Chondrocyte (in vitro differentiated cells): ENCODE data around the gene PDZD4. TPM values are rescaled to one million over a fixed set of nuclear protein-coding genes. Genes with fewer than 3 reads are reported as not detected.

Experiments used
- DNase-seq: peaks from one replicate; pipeline ENCODE4 v3.0.0; 2021; ENCODE audit warnings: mixed read lengths, low spot score
- H3K27ac Mint-ChIP-seq: one replicate; pipeline ENCODE4 v1.8.0; 2021; ENCODE audit warnings: mild to moderate bottlenecking, moderate library complexity, mixed read lengths; ENCODE audit not compliant: unreplicated experiment
- H3K27me3 Mint-ChIP-seq: 2 replicates; pipeline ENCODE4 v1.8.0; 2021; ENCODE audit warnings: low read depth, mixed read lengths
- H3K36me3 Mint-ChIP-seq: 2 replicates; pipeline ENCODE4 v1.8.0; 2021; ENCODE audit warnings: low read depth, mixed read lengths
- H3K4me1 Mint-ChIP-seq: 2 replicates; pipeline ENCODE4 v1.8.0; 2021; ENCODE audit warnings: low read depth, mild to moderate bottlenecking, mixed read lengths
- H3K4me3 Mint-ChIP-seq: one replicate; pipeline ENCODE4 v1.8.0; 2021; ENCODE audit warnings: mild to moderate bottlenecking, moderate library complexity, mixed read lengths; ENCODE audit not compliant: unreplicated experiment
- H3K9me3 Mint-ChIP-seq: 2 replicates; pipeline ENCODE4 v1.8.0; 2021; ENCODE audit warnings: low read depth, mixed read lengths
- total RNA-seq: library from RNA; stranded (reverse); gene quantifications from 3 replicates; pipeline ENCODE4 v1.2.1, GENCODE V29; 2021
- TF ChIP-seq, protein P1 (sequence below): fragments of 200-600 bp; sonication (generic); IDR thresholded peaks from 2 replicates; pipeline ENCODE4 v1.5.0; 2021; ENCODE audit warnings: antibody characterized with exemption, mild to moderate bottlenecking, moderate library complexity

PDZD4 gene
- total RNA-seq, 1 donor from 2014 or later: 24.8 TPM

DNA sequence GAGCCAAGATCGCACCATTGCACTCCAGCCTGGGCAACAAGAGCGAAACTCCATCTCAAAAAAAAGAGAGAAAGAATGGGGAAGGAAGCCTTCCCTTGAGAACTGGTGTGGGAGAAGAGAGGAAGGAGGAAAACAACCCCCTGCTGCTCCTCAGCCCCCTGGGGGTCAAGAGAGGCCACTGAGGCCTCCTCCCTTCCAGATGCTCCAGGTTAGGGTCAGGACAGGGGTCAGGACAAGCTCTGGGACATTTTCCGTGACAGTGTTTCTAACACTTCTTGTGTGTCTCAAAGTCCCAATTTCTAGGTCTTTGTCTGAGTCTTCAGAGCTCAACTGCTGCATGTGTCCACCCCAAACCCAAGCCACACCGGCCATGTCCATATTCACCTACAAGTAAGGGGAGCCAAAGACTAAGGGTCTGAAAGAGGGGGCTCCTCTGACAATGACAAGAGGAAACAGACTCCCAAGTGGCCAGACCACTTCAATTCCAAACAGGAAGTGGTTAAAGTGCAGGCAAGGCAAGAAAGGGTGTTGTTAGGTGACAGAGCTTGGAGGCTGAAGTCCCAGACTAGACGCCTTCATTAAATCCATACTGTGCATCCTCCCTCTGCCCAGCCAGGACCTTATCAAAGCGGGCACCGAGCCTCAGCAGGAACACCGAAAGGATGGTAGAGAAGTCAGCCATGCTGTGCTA, 47.4 kb upstream of the PDZD4 start:
- DNase-seq: peak; percentile 22
- TF ChIP-seq, protein P1, sequence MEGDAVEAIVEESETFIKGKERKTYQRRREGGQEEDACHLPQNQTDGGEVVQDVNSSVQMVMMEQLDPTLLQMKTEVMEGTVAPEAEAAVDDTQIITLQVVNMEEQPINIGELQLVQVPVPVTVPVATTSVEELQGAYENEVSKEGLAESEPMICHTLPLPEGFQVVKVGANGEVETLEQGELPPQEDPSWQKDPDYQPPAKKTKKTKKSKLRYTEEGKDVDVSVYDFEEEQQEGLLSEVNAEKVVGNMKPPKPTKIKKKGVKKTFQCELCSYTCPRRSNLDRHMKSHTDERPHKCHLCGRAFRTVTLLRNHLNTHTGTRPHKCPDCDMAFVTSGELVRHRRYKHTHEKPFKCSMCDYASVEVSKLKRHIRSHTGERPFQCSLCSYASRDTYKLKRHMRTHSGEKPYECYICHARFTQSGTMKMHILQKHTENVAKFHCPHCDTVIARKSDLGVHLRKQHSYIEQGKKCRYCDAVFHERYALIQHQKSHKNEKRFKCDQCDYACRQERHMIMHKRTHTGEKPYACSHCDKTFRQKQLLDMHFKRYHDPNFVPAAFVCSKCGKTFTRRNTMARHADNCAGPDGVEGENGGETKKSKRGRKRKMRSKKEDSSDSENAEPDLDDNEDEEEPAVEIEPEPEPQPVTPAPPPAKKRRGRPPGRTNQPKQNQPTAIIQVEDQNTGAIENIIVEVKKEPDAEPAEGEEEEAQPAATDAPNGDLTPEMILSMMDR: no peak
- H3K9me3 Mint-ChIP-seq: peaks cover 5% of the 10 kb centered on the region
- H3K27ac Mint-ChIP-seq: no peak overlapping the region
- no peaks in the 10 kb centered on the region for H3K4me1 Mint-ChIP-seq
- H3K36me3 Mint-ChIP-seq: no peaks in the 10 kb centered on the region
- H3K27me3 Mint-ChIP-seq: peaks cover 4% of the 10 kb centered on the region
- H3K4me3 Mint-ChIP-seq: no peak overlapping the region

DNA sequence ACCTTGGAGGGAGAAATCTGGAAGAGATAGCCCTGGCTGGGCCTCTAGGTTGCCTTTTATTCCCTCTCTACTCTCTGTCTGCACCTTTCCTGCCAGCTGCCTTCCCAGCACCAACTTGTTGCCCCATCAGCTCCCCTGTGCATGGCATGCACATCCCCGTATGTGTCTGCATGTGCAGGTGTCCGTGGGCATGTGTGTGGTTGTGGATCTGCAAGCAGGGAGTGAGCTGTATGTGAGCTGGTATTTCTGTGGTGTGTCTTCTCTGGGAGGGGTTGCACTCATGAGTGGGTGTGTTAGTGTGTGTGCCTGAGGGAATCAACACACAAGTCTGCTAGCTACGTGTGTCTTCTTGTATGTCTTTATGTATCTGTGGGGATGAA, 45.8 kb upstream of the PDZD4 start:
- DNase-seq: peak; percentile 52
- Mint-ChIP-seq H3K27ac (no peak overlapping the region), H3K9me3 (peaks cover 5% of the 10 kb centered on the region), H3K4me1 (no peaks in the 10 kb centered on the region), H3K36me3 (no peaks in the 10 kb centered on the region), H3K27me3 (peaks cover 4% of the 10 kb centered on the region), H3K4me3 (no peak overlapping the region)
- TF ChIP-seq, protein P1: no peak

DNA sequence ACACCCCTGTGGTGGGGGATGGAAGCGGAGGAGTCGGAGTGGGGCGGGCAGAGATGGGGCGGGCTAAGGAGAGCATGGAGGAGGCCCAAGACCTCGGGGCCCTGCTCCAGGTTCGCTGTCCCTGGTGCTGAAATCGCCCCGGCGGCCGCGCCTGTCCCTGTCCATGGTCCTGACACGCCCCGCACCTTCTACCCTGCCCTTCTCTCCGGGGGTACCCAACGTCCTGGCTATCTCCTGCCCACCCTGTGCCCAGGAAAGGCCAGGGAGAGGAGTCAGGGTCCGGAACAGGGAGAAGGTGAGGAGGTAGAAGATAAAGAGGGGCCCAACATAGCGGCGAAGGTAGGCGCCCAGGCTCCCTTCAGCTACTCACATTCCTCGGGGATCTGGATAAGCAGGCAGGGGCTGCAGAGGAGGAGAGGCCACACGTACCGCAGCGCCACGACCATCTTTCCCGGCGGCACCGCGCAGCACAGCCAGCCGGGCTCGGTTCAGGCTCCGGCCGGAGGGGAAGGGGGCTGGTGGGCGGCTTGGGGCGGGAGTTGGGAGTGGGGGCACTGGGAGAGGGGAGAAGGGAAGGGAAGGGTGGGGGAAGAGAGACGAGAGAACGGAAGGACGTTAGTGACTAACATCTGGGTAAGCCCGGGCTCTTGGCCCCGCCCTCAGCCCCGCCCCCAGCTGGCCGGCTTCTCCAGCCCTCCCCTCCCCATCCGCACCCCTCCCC, 45.2 kb upstream of the PDZD4 start:
- DNase-seq: peak; percentile 88
- H3K9me3 Mint-ChIP-seq: peaks cover 5% of the 10 kb centered on the region

DNA sequence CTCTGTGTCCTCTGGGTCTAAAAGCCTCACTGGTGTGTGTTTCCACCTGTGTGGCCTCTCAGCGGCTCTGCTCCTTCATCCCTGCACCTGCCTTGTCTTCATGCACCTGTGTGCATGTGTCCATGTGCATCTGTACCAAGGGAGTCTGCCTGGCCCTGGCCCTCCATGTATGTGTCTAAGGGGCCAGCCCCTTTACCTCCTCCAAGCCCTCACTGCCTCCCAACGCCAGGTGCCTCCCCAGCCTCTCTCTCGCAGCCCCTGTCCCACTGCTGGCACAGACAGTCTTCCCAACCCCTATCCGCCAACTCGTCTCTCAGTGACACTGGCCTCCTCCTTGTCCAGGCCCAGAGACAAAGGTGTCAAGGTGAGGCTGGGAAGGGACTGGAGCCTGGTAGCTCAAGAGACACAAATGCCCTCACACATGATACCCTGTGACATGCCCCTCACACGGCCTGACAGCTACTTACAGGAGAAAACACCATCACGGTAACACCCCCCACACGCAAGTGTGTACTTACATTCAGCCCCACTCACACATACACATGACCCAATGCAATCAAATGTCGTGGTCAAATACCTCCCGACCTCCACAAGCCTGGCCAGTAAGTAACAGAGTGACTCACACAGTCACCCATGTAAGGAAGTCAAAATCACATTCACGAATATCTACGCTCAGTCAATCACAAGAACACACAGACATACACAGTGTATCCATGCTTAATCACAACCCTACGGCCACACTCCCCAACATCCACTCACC, 44.2 kb upstream of the PDZD4 start:
- DNase-seq: peak; percentile 78
- H3K36me3 Mint-ChIP-seq: no peaks in the 10 kb centered on the region
- H3K9me3 Mint-ChIP-seq: peaks cover 5% of the 10 kb centered on the region
- H3K4me1 Mint-ChIP-seq: no peaks in the 10 kb centered on the region
- no peak overlapping the region for H3K27ac Mint-ChIP-seq
- H3K4me3 Mint-ChIP-seq: no peak overlapping the region
- H3K27me3 Mint-ChIP-seq: peaks cover 4% of the 10 kb centered on the region
- TF ChIP-seq, protein P1: no peak

More for the DNA sequence above, 45.2 kb upstream of the PDZD4 start:
- Mint-ChIP-seq H3K27ac (no peak overlapping the region), H3K4me3 (no peak overlapping the region), H3K4me1 (no peaks in the 10 kb centered on the region), H3K36me3 (no peaks in the 10 kb centered on the region), H3K27me3 (peaks cover 4% of the 10 kb centered on the region)
- TF ChIP-seq, protein P1: no peak

DNA sequence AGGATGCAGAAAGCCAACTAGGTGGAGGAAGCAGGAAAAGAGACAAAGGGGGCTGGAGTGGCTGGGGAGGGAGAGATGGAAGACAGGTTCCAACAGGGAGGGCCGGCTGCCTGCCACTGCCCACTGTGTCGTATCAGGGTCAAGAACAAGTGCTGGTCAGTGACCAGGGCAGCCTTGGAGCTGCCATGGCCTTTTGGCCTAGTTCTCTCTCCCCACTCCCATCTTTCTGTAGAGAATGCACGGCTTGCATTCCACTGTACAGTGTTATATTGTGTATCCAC, 43.7 kb upstream of the PDZD4 start:
- peaks cover 5% of the 10 kb centered on the region for H3K9me3 Mint-ChIP-seq
- no peak overlapping the region for H3K27ac Mint-ChIP-seq
- no peak overlapping the region for H3K4me3 Mint-ChIP-seq
- no peaks in the 10 kb centered on the region for H3K36me3 Mint-ChIP-seq
- H3K4me1 Mint-ChIP-seq: no peaks in the 10 kb centered on the region
- TF ChIP-seq, protein P1: no peak
- H3K27me3 Mint-ChIP-seq: peaks cover 4% of the 10 kb centered on the region
- DNase-seq: peak; percentile 54
